ENCODE data around the gene TRMT2A. TPM values are rescaled to one million over a fixed set of nuclear protein-coding genes. Genes with fewer than 3 reads are reported as not detected.

TRMT2A gene
- total RNA-seq, 1 experiment from 2014 or later, result 17.9 TPM

GRCh38 chr22:20135265-20135664 is 18.2 kb upstream of the TRMT2A start:
- no peak for DNase-seq (ENCODE audit: low read depth)

- no peak for DNase-seq (ENCODE audit: low read depth)
Observed at GRCh38 chr22:20133930-20134549, 17.0 kb upstream of the TRMT2A start.

- no peak for DNase-seq (ENCODE audit: low read depth)
Observed at GRCh38 chr22:20132686-20133246, 15.7 kb upstream of the TRMT2A start.

DNA sequence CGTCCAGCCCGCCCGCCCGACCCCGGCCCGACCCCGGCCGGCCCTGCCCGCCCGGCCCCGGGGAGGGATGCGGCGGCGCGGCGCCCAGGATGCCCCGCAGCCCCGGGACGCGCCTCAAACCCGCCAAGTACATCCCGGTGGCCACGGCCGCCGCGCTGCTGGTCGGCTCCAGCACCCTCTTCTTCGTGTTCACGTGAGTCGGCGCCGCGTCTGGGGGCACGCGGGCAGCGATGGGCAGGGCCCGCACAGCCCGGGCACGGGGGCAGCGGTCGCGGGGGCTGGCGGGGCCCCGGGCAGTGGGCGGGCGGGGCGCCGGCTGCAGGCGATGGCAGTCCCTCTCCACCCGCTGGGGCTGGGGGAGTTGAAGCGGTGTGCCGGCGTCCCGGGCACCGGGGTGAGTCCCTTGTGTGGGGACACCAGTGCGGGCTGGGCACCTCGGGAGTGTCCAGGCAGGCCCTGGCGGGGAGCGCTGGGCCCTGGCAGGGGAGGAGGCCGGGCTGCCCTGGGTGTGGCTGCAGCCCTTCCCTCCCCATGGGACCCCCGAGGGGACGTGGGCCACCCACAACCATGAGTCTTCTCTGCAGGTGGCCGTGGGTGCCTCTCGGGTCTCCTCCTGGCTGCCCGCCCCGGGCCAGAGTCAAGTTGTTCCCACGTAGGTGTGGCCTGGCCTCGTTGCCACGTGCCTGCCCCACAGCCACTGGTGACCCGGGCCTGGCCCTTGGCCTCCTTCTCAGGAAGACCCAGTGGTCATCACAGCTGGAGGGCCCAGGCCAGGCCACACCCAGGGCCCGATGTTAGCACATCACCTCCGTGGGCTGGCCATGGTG is 15.0 kb upstream of the TRMT2A start:
- DNase-seq (ENCODE audit: low read depth), result no peak

DNA sequence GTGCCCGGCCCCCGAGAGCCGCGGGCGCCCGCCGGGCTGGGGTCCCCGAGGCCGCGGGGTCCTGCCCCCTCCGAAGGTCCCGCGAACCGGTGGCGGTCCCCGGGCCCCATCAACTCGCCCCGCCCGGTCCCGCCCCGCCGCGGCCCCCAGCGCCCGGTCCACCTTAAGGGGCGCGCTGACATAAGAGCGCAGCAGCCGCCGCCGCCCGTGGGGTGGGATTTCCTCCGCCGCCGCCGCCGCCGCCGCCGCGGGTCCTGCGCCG is 14.5 kb upstream of the TRMT2A start, which contains the start of gene ZDHHC8:
Gene ZDHHC8 (plus strand): TSS at position 208 of the 262 bp plus-strand sequence. CDS start 144 bp downstream, outside the sequence.
- DNase-seq (ENCODE audit: low read depth), result no peak

DNA sequence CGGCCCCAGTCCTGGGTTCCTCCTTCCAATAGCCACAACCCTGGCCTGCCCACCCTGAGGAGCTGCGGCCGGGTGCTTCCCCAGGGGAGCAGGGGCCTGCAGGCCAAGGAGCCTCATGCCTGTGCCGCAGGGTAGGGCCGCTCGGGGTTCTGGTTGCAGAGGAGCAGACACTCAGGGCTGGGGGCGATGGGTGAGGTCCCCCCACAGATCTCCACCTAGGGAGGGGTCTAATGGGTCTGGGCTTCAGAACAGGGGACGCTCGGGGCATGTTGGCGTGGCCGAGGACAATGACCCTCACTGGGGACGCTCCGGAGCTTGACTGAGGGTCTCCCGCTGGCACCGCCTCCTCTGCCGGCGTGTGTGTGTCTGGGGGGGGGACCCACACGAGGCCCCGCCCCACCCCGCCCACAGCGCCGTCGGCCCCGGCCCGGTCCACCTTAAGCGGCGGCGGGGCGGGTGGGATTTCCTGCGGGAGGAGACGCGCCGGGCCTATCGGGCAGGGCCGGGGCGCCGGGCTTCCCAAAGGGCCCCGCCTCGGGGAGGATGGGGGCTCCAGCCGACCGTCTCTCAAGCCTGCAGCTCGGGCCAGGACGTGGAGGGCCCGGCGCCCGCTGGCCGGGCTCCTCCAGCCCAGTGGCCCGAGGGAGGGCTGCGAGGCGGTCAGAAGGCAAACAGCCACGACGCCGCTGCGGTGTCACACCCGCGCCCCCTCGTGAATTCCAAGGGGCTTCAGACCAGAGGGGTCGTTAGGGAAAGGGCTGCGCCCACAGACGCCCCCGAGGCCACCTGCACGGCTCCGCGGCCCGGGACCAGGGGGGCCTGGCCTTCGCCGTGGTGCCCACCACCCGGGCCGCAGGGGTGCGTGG is 13.9 kb upstream of the TRMT2A start:
- peak; percentile 70 for DNase-seq (ENCODE audit: low read depth)

DNA sequence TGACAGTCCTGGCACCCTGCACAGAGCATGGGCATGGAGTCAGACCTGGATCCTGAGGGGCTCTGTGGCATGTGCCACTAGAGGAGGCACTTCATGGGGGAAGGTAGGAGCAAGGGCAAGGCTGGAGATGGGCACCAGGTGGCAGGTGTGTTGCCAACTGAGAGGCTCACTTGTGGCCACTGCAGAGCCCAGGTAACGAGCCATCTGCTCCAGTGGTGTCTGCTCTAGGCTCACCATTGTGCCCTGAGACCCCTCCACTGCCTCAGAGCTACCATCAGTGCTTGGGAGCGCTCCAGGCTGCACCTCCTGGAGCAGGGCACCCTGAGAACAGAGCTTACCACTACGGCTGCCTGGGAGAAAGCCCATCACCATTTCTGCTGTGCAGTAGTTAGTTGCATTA is 13.3 kb upstream of the TRMT2A start:
- DNase-seq (ENCODE audit: low read depth), result no peak

GRCh38 chr22:20129747-20130014 is 12.7 kb upstream of the TRMT2A start:
- DNase-seq (ENCODE audit: low read depth), result no peak

DNA sequence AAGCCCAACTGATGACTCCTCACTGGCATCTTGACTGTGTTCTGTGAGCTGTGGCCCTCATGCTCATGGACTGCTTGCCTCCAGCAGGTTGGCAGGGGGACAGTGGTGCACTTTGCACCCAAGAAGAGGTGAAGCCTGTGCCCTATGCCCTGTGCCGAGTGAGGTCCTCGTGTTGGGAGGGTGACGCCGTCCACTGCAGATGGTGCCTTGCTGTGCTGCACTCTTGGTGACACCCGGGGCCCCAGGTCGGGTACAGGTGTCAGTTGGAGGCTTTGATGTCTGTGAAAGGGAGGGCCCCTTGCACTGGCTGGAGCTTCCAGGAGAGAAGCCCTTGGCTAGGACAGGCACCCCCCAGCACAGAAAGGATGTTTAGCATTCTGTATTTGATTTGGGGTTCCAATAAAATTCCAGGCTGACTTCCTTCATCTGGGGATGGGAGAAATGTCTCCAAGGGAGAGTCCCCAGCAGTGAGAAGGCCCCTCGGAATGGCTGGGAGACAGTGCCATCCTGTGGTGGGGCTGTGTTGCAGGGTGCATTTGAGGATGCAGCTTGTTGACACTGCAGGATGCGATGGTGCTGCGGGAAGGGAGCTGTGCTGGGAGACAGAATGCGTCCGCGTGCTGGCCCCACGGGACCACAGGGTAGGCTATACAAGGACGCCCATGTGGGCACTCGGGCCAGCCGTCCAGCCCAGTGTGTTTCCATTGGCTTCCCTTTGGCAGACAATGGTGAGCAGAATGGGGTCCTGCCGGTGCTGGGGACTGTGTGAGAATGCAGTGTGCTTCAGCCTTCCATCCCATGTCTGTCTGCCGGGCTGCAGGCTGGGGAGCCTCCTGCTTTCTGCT is 12.1 kb upstream of the TRMT2A start:
- peak; percentile 42 for DNase-seq (ENCODE audit: low read depth)

- no peak for DNase-seq (ENCODE audit: low read depth)
Observed at GRCh38 chr22:20128619-20128901, 11.5 kb upstream of the TRMT2A start.

DNA sequence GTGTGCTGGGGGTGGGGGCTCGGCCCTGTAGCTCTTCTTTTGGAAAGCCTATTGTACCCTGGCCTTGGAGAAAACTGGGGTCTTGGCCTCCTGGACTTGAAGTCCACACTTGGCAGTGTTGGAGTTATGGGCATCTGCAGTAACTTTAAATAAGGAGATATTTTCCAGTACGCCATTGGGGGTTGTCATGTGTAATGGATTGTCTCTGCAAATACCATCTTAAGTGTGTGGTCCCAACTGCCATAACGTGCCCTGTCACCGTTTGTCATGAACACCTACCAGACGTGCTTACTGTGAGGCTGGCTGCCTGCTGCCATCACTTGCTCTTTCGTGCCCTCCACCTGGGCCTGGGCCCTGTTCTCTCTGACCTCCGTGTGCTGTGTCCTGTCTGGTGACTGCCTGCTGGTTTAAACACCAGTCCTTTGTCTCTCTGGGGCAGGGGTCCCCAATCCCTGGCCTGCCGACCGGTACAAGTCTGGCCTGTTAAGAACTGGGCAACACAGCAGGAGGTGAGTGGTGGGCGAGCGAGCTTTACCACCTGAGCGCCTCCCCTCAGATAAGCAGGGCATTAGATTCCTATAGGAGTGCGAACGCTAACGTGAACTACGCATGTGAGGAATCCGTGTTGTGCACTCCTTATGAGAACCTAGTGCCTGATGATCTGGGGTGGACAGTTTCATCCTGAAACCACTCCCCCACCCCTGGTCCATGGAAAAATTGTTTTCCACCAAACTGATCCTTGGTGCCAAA is 11.0 kb upstream of the TRMT2A start:
- DNase-seq (ENCODE audit: low read depth), result no peak

- no peak for DNase-seq (ENCODE audit: low read depth)
Observed at GRCh38 chr22:20127318-20127868, 10.4 kb upstream of the TRMT2A start.

DNA sequence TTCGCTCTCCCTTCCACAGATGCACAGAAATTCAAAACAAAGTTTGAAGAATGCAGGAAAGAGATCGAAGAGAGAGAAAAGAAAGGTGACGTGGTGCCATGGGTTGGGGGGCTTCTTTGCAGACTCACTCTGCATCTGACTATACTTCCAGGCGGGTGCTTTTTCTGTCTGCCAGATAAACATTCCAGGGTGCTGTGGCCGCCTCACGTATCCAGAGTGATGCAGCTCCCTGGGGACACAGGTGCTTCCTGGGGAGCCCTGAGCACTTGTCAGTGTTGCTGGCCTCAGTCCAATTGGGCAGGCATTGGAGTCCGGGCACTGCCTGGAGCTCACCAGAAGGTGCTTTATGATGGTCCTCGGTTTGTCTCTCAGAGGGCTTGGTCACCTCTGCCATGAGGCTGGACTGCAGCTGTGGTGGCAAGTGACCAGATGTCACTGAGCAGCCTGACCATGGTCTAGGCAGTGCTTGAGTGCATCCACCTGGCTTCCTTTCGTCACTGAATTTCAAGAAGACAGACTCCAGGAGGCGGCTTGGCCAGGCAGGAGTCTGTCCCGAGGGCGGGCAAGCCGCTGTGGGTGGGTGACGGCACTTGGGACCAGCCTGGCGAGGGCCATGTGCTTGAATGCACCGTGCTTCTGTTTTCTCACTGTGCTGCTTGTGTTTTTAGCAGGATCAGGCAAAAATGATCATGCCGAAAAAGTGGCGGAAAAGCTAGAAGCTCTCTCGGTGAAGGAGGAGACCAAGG is 9.4 kb upstream of the TRMT2A start:
- DNase-seq (ENCODE audit: low read depth), result no peak

DNA sequence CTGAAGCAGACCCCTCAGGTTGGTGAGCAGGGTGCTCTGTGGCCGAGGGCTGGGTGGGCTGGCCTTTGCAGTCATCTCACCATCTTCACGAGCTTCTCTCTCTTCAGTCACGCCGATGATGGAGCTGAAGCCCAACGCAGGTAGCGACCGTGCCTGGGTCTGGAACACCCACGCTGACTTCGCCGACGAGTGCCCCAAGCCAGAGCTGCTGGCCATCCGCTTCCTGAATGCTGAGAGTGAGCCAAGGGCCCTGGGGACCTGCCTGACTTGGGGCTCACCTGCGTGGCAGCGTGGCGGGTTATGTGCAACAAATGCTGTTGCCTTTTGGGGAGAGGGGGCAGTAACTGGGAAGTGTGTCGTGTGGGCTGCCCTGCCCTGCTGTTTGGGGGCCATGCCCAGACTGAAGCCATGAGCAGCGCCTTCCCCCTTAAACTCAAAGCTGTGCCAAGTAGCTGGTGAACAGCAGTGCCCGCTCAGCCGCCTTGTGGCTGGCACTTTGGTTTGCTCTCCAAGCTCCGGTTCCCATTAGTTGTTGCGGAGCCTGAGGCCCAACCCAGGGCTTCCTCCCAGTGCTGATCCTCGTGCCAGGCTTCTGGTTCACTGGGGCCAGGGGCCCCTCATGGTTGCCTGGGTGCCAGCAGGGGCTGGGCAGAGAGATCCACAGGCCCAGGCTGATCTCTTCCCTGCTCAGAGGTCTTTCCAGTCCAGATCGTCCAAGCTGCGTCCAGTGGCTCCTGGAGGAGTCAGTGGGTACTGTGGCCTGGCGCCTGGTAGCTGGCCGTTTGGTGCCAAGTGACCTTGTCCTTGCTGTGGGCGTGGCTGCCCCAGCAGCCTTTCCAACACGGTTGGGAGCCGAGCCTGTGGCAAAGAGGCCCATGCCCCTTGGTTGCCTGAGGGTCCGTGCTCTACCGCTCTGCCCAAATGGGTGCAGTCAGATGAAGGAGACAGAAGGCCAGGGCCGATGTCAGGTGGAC is 8.5 kb upstream of the TRMT2A start:
- no peak for DNase-seq (ENCODE audit: low read depth)

- no peak for DNase-seq (ENCODE audit: low read depth)
Observed at GRCh38 chr22:20124083-20124787, 7.2 kb upstream of the TRMT2A start.

DNA sequence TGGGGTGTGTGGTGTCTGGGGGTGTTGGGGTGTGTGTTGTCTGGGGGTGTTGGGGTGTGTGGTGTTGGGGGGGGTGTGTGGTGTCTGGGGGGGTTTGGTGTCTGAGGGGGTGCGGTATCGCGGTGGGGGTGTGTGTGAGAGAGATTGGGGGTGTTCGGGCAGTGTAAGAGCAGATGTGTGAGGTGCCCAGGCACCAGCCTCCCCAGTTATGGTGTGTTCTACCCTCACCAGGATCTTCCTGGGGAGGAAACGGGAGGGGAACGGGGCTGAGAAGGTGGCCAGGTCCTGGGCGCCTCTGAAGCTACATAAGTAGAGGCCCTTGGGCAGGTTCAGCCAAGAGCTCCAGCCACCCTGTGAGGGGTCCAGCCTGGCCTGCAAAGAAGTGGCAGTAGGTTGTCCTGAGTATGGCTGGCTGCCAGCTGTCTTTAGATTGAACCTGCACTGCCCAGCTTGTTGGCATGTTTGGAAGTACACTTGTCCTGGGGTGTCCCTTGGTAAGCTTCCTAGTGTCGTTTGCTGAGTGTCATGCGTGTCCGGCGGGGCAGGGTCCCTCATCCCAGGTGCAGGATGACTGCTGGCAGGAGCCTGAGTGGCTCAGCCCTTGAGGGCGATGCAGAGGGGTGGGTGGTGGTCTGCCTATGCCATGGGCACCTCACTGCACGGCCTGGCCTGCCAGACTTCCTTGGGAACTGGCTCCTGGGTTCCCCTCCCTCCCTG is 6.5 kb upstream of the TRMT2A start:
- no peak for DNase-seq (ENCODE audit: low read depth)

DNA sequence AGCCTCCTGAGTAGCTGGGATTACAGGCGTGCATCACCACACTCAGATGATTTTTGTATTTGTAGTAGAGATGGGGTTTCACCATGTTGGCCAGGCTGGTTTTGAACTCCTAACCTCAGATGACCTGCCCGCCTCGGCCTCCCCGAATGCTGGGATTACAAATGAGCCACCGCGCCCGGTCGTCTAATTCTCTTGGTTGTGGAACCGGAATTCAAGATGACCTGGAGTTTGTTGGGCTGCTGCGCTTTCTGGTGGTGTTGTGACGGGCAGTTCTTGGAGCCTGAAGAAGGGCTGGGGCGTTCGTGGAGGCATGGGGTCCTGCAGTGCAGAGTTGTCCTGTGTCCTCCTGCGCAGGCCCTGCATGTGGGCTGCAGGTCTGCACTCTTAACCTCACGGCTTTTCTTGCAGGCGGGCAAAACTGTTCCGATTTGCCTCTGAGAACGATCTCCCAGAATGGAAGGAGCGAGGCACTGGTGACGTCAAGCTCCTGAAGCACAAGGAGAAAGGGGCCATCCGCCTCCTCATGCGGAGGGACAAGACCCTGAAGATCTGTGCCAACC is 4.9 kb upstream of the TRMT2A start:
- DNase-seq (ENCODE audit: low read depth), result no peak
